ENCODE data around the gene BCKDHA. TPM values are rescaled to one million over a fixed set of nuclear protein-coding genes. Genes with fewer than 3 reads are reported as not detected.
A peak's percentile ranks its signal among the peaks of the same experiment; 100 is the strongest.

BCKDHA gene
- total RNA-seq, 2 experiments from 2014 or later, result 18.2 to 21.7 TPM

DNA sequence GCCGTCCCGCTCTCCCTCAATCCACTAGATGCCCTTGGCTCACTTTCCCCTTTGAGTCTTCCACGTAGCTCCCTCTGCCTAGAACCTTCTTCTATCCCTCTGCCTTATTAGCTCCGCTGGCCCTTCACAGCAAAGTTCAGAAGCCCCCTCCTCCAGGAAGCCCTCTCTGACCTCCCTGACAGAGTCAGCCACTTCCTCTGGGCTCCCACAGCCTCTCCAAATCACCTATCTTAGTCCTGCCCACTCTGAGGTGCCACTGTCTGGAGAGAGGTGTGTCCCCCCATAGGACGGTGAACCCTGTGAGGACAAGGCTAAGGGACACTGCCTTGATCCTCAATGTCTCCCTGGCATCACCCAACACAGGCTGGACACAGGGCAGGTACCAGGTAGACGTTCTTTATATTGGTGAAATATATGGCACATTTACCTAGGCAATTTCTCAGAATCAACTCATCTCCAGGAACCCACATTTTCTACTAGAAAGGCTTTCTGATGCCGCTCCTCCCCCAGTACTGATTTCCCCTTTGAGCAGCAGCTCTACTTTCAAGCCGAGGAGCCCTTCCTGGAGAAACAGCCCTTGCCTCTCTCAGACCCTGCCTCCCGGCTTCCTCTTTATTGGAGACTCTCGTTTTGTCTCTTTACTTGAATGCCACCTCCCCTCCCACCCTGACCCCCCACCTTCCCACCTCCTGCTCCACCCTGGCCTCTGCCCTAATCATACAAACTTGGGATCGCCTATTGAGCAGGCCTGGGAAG is 40.5 kb upstream of the BCKDHA start:
- Mint-ChIP-seq H3K4me3 (peak overlapping the region; percentile 68), H3K9me3 (no peaks in the 10 kb centered on the region), H3K4me1 (ENCODE audit: low read depth) (peaks cover 49% of the 10 kb centered on the region), H3K36me3 (ENCODE audit: low read depth) (peaks cover 8% of the 10 kb centered on the region), H3K27ac (peak overlapping the region; percentile 96), H3K27me3 (ENCODE audit: low read depth) (no peaks in the 10 kb centered on the region)
- intact Hi-C loops (cut with micrococcal nuclease), result loop anchor here (10.0 kb wide), 2 partner anchors 528 to 742 kb away; partner anchors contain the start of gene ARHGEF1
- CTCF ChIA-PET, result interaction anchor here (0.7 to 3.0 kb wide), 4 partner anchors 8 to 49 kb away, joined by 3 to 19 read pairs (median 4); partner anchors contain the start of gene B9D2
- peak; percentile 75 for DNase-seq

DNA sequence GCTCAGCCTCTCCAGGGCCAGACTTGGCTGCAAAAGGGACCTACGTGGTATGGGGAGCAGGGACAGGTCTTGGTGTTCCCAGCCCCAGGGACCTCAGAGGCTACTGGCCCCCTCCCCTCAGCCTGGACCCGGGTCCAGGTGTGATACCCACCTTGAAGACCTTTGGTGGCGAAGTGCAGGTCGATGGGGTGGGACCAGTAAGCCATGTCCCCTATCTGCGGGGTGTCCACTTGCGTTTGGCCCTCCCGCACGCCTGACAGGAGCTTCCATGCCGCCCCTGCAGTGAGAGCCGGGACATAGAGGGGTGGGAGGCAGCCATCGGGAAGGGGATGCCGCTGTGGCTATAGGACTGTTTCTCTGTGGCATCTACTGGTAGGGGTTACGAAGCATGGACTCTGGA is 39.9 kb upstream of the BCKDHA start:
- Mint-ChIP-seq H3K9me3 (no peaks in the 10 kb centered on the region), H3K27me3 (ENCODE audit: low read depth) (no peaks in the 10 kb centered on the region), H3K36me3 (ENCODE audit: low read depth) (peaks cover 6% of the 10 kb centered on the region), H3K4me1 (ENCODE audit: low read depth) (peaks cover 54% of the 10 kb centered on the region), H3K4me3 (peak overlapping the region; percentile 68), H3K27ac (peak overlapping the region; percentile 96)
- no peak for DNase-seq
- intact Hi-C loops (cut with micrococcal nuclease), result loop anchor here (10.0 kb wide), 2 partner anchors 527 to 743 kb away; partner anchors contain the start of gene ARHGEF1
- CTCF ChIA-PET, result interaction anchor here (3.0 kb wide), 1 partner anchor 7 kb away, joined by 19 read pairs; the partner anchor contains the start of gene B9D2

DNA sequence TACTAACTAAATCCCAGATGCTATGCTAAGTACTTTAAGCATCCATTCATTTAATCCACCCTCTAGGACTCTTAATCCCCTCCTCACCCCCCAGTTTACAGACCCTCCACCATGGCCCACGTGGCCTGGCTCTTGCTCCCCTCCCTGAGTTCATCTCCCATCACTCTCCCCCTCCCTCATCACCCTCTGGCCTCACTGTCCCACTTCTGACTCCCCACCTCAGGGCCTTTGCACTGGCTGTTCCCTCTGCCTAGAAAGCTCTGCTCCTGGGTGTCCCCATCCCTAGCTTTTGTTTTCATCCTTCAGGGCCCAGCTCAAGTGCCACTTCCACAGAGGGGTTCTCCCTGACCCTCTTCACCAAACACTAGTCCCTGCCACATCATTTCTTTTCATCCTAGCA is 37.9 kb upstream of the BCKDHA start:
- Mint-ChIP-seq H3K36me3 (ENCODE audit: low read depth) (peaks cover 6% of the 10 kb centered on the region), H3K27me3 (ENCODE audit: low read depth) (no peaks in the 10 kb centered on the region), H3K27ac (peak overlapping the region; percentile 70), H3K4me1 (ENCODE audit: low read depth) (peaks cover 62% of the 10 kb centered on the region), H3K4me3 (no peak overlapping the region), H3K9me3 (no peaks in the 10 kb centered on the region)
- DNase-seq, result no peak
- CTCF ChIA-PET, result no interaction called here
- intact Hi-C loops (cut with micrococcal nuclease), result loop anchor here (10.0 kb wide), 2 partner anchors 525 to 745 kb away; partner anchors contain the start of gene ARHGEF1

- Mint-ChIP-seq H3K27ac (peak overlapping the region; percentile 97), H3K27me3 (ENCODE audit: low read depth) (no peaks in the 10 kb centered on the region), H3K4me3 (peak overlapping the region; percentile 97), H3K36me3 (ENCODE audit: low read depth) (peaks cover 2% of the 10 kb centered on the region), H3K4me1 (ENCODE audit: low read depth) (peaks cover 43% of the 10 kb centered on the region), H3K9me3 (no peaks in the 10 kb centered on the region)
- CTCF ChIA-PET, result no interaction called here
- DNase-seq, result no peak
- intact Hi-C loops (cut with micrococcal nuclease), result no loop called here
Measured at GRCh38 chr19:41362143-41362847, 35.3 kb upstream of the BCKDHA start.

DNA sequence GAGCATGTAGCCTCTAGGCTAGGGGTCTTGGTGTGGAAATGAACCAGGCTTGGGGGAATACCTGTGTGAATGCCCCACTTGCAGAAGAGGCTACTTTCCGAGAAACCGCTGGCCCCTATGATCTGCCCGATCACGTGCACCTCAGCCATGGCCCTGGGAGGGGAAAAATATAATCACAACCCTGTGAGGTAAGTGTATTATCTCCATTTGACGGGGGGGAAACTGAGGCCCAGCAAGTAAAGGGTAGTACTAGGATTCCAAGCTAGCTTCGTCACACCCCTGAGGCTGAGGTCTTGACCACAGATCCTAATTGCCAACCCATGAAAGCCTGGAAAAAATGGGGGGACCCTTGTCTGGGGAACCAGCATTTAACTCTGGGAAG is 34.3 kb upstream of the BCKDHA start:
- Mint-ChIP-seq H3K9me3 (no peaks in the 10 kb centered on the region), H3K36me3 (ENCODE audit: low read depth) (peaks cover 2% of the 10 kb centered on the region), H3K4me3 (peak overlapping the region; percentile 97), H3K4me1 (ENCODE audit: low read depth) (peaks cover 33% of the 10 kb centered on the region), H3K27me3 (ENCODE audit: low read depth) (no peaks in the 10 kb centered on the region), H3K27ac (peak overlapping the region; percentile 97)
- intact Hi-C loops (cut with micrococcal nuclease), result loop anchor here (1.0 kb wide), 1 partner anchor 10 kb away; the partner anchor contains the start of gene TGFB1
- DNase-seq, result no peak
- CTCF ChIA-PET, result interaction anchor here (0.6 to 3.9 kb wide), 5 partner anchors 7 to 513 kb away, joined by 3 to 19 read pairs (median 4); partner anchors contain the start of gene TGFB1

- H3K36me3 Mint-ChIP-seq (ENCODE audit: low read depth), result peaks cover 2% of the 10 kb centered on the region
- peak; percentile 99 for DNase-seq
- no peaks in the 10 kb centered on the region for H3K9me3 Mint-ChIP-seq
- intact Hi-C loops (cut with micrococcal nuclease), result loop anchor here (1.0 kb wide), 3 partner anchors 11 to 101 kb away; partner anchors contain the start of genes BCKDHA, EXOSC5 and TGFB1
- H3K4me1 Mint-ChIP-seq (ENCODE audit: low read depth), result peaks cover 30% of the 10 kb centered on the region
- CTCF ChIA-PET, result interaction anchor here (0.6 to 3.9 kb wide), 9 partner anchors 8 to 512 kb away, joined by 3 to 19 read pairs (median 3); partner anchors contain the start of gene TGFB1
- H3K27me3 Mint-ChIP-seq (ENCODE audit: low read depth), result no peaks in the 10 kb centered on the region
- H3K4me3 Mint-ChIP-seq, result peak within 1 kb of the TSS; percentile 97
- peak within 1 kb of the TSS; percentile 97 for H3K27ac Mint-ChIP-seq
Measured at GRCh38 chr19:41363753-41364523, 33.7 kb upstream of the BCKDHA start, which contains the start of gene B9D2. Gene B9D2 (minus strand): TSS chr19:41364149. CDS start chr19:41363519, 630 bp downstream.

- H3K27me3 Mint-ChIP-seq (ENCODE audit: low read depth), result no peaks in the 10 kb centered on the region
Measured at GRCh38 chr19:41364524-41365391, 32.9 kb upstream of the BCKDHA start.

DNA sequence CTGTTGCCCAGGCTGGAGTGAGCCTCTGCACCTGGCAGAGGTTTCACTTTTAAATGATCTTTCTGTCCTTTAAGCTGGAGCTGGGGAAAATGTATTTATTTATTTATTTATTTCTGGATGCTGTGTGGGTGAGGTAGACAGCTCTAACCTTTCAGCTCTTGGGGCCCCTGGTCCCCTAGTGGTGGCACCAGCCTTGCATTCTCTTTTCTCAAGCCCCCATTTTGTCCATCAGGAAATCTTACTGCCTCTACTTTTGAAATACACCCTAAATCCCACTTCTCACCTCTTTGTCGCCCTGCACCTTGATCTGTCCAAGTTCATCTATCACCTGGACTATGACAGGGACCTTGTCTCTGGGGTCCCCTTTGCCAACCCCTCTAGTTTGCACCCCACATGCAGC is 31.5 kb upstream of the BCKDHA start:
- no peak overlapping the region for H3K27ac Mint-ChIP-seq
- no peaks in the 10 kb centered on the region for H3K9me3 Mint-ChIP-seq
- DNase-seq, result peak; percentile 33
- H3K4me1 Mint-ChIP-seq (ENCODE audit: low read depth), result peaks cover 23% of the 10 kb centered on the region
- H3K36me3 Mint-ChIP-seq (ENCODE audit: low read depth), result peaks cover 2% of the 10 kb centered on the region
- H3K4me3 Mint-ChIP-seq, result no peak overlapping the region
- intact Hi-C loops (cut with micrococcal nuclease), result no loop called here
- CTCF ChIA-PET, result interaction anchor here (0.7 to 3.9 kb wide), 4 partner anchors 10 to 87 kb away, joined by 3 to 19 read pairs (median 4); no protein-coding TSS in a partner anchor
- H3K27me3 Mint-ChIP-seq (ENCODE audit: low read depth), result no peaks in the 10 kb centered on the region

More at GRCh38 chr19:41364524-41365391, 32.9 kb upstream of the BCKDHA start:
- H3K9me3 Mint-ChIP-seq, result no peaks in the 10 kb centered on the region
- CTCF ChIA-PET, result interaction anchor here (0.6 to 3.9 kb wide), 6 partner anchors 9 to 413 kb away, joined by 3 to 19 read pairs (median 3); partner anchors contain the start of gene TGFB1
- intact Hi-C loops (cut with micrococcal nuclease), result loop anchor here (1.0 kb wide), 2 partner anchors 33 to 101 kb away; partner anchors contain the start of genes BCKDHA and EXOSC5
- peak overlapping the region; percentile 97 for H3K4me3 Mint-ChIP-seq
- H3K27ac Mint-ChIP-seq, result peak overlapping the region; percentile 97
- H3K36me3 Mint-ChIP-seq (ENCODE audit: low read depth), result peaks cover 2% of the 10 kb centered on the region
- no peak for DNase-seq
- peaks cover 29% of the 10 kb centered on the region for H3K4me1 Mint-ChIP-seq (ENCODE audit: low read depth)

DNA sequence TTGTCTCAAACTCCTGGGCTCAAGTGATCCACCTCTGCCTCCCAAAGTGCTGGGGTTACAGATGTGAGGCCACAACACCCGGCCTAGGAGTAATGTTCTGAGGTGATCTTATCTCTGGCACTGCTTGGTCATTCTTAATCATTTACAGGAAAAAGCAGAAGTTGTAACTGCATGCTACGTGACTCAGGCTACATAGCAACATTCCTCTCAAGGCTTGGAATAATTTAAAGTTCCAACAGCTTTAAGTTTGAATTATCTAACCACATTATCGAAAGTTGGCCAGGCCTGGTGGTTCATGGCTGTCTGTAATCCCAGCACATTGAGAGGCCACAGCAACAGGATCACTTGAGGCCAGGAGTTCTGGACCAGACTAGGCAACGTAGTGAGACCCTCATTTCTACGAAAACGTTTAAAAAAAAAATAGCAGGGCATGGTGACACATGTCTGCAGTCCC is 29.7 kb upstream of the BCKDHA start:
- no peaks in the 10 kb centered on the region for H3K9me3 Mint-ChIP-seq
- intact Hi-C loops (cut with micrococcal nuclease), result no loop called here
- no peak overlapping the region for H3K27ac Mint-ChIP-seq
- DNase-seq, result no peak
- H3K4me3 Mint-ChIP-seq, result no peak overlapping the region
- H3K36me3 Mint-ChIP-seq (ENCODE audit: low read depth), result peaks cover 3% of the 10 kb centered on the region
- no peaks in the 10 kb centered on the region for H3K27me3 Mint-ChIP-seq (ENCODE audit: low read depth)
- CTCF ChIA-PET, result interaction anchor here (0.6 kb wide), 2 partner anchors 58 to 80 kb away, joined by 3 read pairs; partner anchors contain the start of gene CCDC97
- H3K4me1 Mint-ChIP-seq (ENCODE audit: low read depth), result peaks cover 17% of the 10 kb centered on the region

DNA sequence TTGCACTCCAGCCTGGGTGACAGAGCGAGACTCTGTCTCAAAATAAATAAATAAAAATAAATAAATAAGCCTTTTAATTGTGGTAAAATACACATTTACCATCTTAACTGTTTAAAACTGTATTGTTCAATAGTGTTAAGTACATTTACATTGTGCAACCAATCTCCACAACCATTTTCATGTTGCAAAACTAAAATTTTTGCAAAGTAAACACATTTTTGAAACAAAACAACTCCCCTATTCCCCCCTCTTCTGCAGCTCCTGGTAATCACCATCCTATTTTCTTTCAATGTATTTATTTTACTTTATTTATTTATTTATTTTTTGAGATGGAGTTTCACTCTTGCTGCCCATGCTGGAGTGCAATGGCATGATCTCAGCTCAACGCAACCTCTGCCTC is 27.8 kb upstream of the BCKDHA start:
- CTCF ChIA-PET, result interaction anchor here (0.6 to 1.2 kb wide), 2 partner anchors 13 to 14 kb away, joined by 3 read pairs; no protein-coding TSS in a partner anchor
- H3K27me3 Mint-ChIP-seq (ENCODE audit: low read depth), result no peaks in the 10 kb centered on the region

More for the DNA sequence above, 27.8 kb upstream of the BCKDHA start:
- H3K36me3 Mint-ChIP-seq (ENCODE audit: low read depth), result peaks cover 1% of the 10 kb centered on the region
- DNase-seq, result no peak
- no peak overlapping the region for H3K27ac Mint-ChIP-seq
- no peaks in the 10 kb centered on the region for H3K9me3 Mint-ChIP-seq
- H3K4me1 Mint-ChIP-seq (ENCODE audit: low read depth), result peaks cover 7% of the 10 kb centered on the region
- intact Hi-C loops (cut with micrococcal nuclease), result no loop called here
- H3K4me3 Mint-ChIP-seq, result no peak overlapping the region
